ENCODE measurements around the gene CDC7. TPM values are rescaled to one million over a fixed set of nuclear protein-coding genes. Genes with fewer than 3 reads are reported as not detected.

The CDC7 gene
- total and polyA plus RNA-seq, 9 of the 15 experiments (the other 6 are each of a cell fraction or from before 2014, with no cell fraction given), result 22.3 to 66.8 (median 44.2) TPM

- TF ChIP-seq MTA1 (IDR thresholded peaks at IDR 0.05; ENCODE audit: borderline replicate concordance) (no peak), ETS1 (conservative IDR thresholded peaks at IDR 0.05; ENCODE audit: control insufficient read depth, low read depth, low read length) (no peak), ZNF311 (CRISPR knock-in tag; IDR thresholded peaks at IDR 0.05) (no peak), TAF9B (IDR thresholded peaks at IDR 0.05; ENCODE audit: partially characterized antibody) (no peak), ZNF717 (CRISPR knock-in tag; IDR thresholded peaks at IDR 0.05) (no peak), RHOXF2B (CRISPR knock-in tag; conservative IDR thresholded peaks at IDR 0.05) (no peak), POLR2AphosphoS5 (IDR thresholded peaks at IDR 0.05; ENCODE audit: control insufficient read depth, insufficient read depth, low read depth, low read length) (no peak), KAT8 (IDR thresholded peaks at IDR 0.05; ENCODE audit: low read depth) (no peak)
- TF ChIP-seq, protein P1, sequence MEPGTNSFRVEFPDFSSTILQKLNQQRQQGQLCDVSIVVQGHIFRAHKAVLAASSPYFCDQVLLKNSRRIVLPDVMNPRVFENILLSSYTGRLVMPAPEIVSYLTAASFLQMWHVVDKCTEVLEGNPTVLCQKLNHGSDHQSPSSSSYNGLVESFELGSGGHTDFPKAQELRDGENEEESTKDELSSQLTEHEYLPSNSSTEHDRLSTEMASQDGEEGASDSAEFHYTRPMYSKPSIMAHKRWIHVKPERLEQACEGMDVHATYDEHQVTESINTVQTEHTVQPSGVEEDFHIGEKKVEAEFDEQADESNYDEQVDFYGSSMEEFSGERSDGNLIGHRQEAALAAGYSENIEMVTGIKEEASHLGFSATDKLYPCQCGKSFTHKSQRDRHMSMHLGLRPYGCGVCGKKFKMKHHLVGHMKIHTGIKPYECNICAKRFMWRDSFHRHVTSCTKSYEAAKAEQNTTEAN (CRISPR knock-in tag; IDR thresholded peaks at IDR 0.05), result no peak
Observed at GRCh38 chr1:91546301-91546581, 45.6 kb downstream of the CDC7 start (continued).

GRCh38 chr1:91546876-91547275, 46.2 kb downstream of the CDC7 start:
- POLR2A ChIA-PET, result interaction anchor here (0.6 kb wide), 1 partner anchor 14 kb away, joined by 3 read pairs; no protein-coding TSS in a partner anchor
- DNase-seq (ENCODE audit: extremely low read depth in 1 of 4, low spot score in 3 of 4) (no peak), ATAC-seq (no peak), FAIRE-seq (no peak)
- 69% methylated on average over 18 of the region's 19 CpGs for WGBS (ENCODE audit: insufficient coverage, low coverage, missing lambda C conversion rate)
- Histone ChIP-seq H3K9ac (ENCODE audit: insufficient read depth in 1 of 2, low read depth in 2 of 2, low read length in 2 of 2) (no peak overlapping the region), H3K4me3 (no peak overlapping the region), H3K9me3 (replicated peaks; ENCODE audit: control insufficient read depth, insufficient read depth, low read depth, low read length) (no peaks in the 10 kb centered on the region), H3K4me1 (replicated peaks in 1 of 2; ENCODE audit: control insufficient read depth in 2 of 2, insufficient read depth in 2 of 2, low read length in 2 of 2) (peaks cover 0 to 9% of the 10 kb centered on the region in 2 experiments; a peak in 1 of 5 replicates), H2AFZ (ENCODE audit: low read depth, low read length) (no peak overlapping the region), H3K79me2 (ENCODE audit: control insufficient read depth, insufficient read depth, low read length) (no peaks in the 10 kb centered on the region), H3K4me2 (ENCODE audit: insufficient read depth, low read length) (no peak overlapping the region), H3K9me1 (ENCODE audit: control insufficient read depth, insufficient read depth, low read length) (no peaks in the 10 kb centered on the region), H3K36me3 (ENCODE audit: control insufficient read depth, insufficient read depth, low read length) (no peaks in the 10 kb centered on the region), H4K20me1 (replicated peaks; ENCODE audit: control insufficient read depth, insufficient read depth, low read length) (no peaks in the 10 kb centered on the region), H3K27me3 (ENCODE audit: control insufficient read depth in 2 of 2, insufficient read depth in 2 of 2, low read length in 2 of 2) (peaks cover 0 to 6% of the 10 kb centered on the region in 2 experiments; a peak in 1 of 5 replicates), H3K27ac (ENCODE audit: extremely low read depth, low read depth, low read length) (no peak overlapping the region)
- intact Hi-C loops (cut with micrococcal nuclease) (no loop called here), in situ Hi-C loops (cut with MboI) (loop anchor here (25.0 kb wide), 1 partner anchor 1065 kb away; no protein-coding TSS in a partner anchor)
- CTCF ChIA-PET (ENCODE audit: low intra/inter-chr PET ratio), result no interaction called here
- no peak for TF ChIP-seq CBX3 (IDR thresholded peaks at IDR 0.05; ENCODE audit: borderline replicate concordance in 1 of 2, low read length in 2 of 2)
- TF ChIP-seq, protein P2, sequence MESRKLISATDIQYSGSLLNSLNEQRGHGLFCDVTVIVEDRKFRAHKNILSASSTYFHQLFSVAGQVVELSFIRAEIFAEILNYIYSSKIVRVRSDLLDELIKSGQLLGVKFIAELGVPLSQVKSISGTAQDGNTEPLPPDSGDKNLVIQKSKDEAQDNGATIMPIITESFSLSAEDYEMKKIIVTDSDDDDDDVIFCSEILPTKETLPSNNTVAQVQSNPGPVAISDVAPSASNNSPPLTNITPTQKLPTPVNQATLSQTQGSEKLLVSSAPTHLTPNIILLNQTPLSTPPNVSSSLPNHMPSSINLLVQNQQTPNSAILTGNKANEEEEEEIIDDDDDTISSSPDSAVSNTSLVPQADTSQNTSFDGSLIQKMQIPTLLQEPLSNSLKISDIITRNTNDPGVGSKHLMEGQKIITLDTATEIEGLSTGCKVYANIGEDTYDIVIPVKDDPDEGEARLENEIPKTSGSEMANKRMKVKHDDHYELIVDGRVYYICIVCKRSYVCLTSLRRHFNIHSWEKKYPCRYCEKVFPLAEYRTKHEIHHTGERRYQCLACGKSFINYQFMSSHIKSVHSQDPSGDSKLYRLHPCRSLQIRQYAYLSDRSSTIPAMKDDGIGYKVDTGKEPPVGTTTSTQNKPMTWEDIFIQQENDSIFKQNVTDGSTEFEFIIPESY (CRISPR knock-in tag; IDR thresholded peaks at IDR 0.05), result 0 out of 2 replicates have a peak, but pooled peaks have one; percentile 13
- no TSS peak for BruUV-seq (replicated peaks)
